CD4-positive, alpha-beta T cell treated with Interleukin-6 at 100 ng/mL for 8 hours (primary cell): ENCODE results near the gene FAM222A.

Experiments
- DNase-seq: peaks from one replicate; pipeline ENCODE4 v3.0.0-alpha.2; 2020; ENCODE audit warnings: mixed read lengths, low spot score

FAM222A gene

DNA sequence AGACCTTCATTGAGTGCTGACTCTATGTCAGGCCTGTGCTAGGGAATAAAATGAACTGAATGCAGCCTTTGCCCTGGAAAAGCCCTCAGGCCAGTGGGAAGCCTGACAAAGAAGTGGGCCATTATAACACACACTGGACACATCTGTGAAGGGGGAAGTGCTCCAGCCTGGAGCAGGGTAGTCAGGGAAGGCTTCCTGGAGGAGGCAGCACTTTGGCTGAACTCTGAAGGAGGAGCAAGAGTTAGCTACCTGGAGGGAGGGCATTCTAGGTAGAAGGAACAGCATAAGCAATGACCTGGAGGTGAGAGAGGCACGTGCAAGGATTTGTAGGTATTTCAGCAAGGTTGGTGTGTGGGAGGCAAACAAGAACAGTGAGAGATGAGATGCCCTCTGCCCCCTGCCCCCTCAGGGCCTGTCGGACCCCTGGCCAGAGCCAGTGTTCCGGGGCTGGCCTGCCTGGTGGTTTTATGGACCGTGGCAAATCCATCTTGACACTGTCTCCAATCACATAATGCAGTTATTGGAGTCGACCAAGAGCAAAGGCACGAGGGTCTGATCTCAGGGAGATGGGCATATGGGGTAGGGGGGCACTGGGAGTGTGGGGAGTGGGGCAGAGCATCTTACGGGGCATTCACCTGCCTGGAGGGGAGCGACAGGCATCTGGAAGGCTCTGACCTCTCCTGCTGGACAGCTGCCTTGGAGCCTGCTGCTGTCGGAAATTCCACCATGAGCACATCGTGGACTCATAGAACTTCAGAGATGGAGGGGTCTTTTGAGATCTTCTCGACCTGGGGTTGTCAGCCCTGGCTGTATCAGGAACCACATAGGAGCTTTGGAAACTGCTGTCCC, 2.7 kb upstream of the FAM222A start:
- DNase-seq: no peak

DNA sequence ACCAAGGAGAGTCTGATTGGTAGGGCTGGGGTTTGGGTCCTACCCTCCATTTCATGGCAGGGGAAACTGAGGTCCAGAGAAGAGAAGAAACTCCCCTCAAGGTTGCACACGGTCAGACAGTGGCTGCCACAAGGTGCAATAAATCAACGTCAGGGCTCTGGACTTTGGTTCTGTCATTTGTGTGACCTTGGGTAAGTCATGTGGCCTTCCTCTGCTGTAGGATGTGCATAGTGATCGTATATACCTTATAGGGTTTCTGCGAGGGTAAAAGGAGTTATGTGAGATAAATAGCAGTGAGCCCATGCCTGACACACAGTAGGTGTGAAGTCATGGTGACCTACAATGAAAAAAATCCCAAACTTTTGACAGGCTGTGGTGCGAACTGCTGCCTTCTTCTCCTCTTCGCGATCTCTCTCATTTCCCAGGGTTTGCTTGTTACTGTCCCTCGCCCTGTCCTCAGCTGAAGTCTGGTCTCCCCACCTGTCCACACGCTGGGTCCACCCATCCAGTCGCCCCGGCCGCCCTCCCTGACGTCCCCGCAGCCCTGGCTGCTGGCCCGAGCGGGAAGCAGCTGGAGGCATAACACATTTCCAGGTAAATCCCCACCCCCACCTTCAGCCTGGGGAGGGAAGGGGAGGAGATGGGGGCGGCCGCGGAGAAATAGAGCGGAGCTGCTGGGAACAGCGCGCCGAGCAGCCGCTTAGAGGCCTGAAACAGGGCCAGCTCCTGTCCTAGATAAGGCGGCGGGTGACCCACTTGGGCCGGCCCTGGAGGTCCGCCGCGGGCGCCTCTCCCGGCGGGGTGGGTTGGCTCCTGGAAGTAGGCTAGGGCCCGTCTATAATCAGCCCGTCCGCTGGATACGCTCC, 1.8 kb upstream of the FAM222A start:
- DNase-seq: no peak

GRCh38 chr12:109714141-109714912, 702 bp downstream of the FAM222A start:
- peak; percentile 31 for DNase-seq

- no peak for DNase-seq
These were observed 1.3 kb downstream of the FAM222A start for GRCh38 chr12:109714913-109715244.

- DNase-seq: no peak
These were observed 1.9 kb downstream of the FAM222A start for GRCh38 chr12:109715310-109716091.

DNA sequence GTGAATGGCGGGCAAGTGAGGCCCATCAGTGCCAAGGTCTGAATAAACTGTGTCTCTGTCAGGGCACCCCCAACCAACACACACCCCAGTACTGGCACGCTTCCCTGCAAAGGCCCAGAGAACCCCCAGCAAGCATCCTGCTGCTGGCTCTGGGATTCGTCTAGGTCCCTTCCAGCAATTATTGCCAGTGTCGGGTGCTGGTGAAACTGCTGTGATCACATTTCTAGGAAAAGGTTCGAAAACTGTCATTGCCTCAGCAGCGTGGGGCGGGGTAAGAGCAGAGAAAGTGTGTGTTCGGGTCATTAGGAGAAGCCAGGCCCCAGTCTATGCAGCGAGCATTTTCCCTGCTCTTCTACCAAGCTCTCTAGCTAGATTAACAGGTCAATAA, 2.5 kb downstream of the FAM222A start:
- DNase-seq: no peak

- no peak for DNase-seq
These were observed 3.1 kb downstream of the FAM222A start for GRCh38 chr12:109716512-109717389.

- no peak for DNase-seq
These were observed 4.0 kb downstream of the FAM222A start for GRCh38 chr12:109717390-109718357.

DNA sequence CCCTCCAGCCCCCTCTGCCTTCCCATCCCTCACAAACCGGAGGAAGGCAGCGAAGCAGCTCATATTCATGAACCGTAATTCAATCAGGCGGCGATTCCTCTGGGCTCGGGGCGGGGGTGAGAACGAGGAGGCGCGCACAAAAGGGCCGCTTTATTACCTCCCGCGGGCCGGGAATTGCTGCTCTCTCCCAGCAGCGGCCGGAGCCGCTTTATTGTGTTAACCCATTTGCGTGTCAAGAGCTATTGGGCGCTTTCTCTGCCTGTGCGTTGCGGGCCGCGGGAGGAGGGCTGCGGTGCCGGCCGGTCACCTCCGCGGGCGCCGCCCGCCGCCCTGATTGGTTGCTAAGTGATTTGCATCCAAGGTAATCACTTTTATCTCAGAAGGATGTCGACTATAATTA, 4.8 kb downstream of the FAM222A start:
- no peak for DNase-seq

GRCh38 chr12:109719123-109720022, 5.7 kb downstream of the FAM222A start:
- DNase-seq: no peak

DNA sequence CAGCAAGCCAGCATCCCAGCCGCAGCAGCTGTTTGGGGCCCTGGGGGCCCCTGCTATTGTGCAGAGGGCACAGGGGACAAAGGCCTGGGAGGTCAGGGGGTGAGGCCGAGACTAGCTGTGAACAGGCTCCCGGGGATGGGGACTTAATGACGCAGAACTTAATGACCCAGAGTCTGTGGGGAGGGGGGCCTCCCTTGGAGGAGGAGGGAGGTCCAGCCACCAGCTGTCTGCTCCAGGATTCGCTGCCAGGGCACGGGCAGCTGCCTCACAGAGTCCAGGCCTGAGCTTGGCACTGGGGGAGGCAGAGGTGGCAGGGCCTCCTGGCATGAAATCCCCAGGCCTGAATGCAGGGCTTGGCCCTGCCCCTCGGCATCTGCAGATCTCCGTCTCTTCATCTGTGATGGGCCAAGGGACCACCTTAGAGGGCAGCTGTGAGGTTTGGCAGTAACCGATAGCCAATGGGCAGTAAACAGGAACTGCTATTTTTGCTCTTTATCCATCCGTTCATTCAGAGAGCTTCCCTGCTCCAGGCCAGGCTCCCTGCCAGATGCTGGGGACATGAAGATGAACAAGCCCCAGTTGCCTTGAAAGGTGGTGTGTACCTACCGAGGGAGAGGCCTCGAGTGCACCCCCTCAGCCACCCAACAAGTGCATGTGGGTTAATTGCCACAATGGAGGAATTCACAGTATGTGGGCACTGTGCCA, 6.7 kb downstream of the FAM222A start:
- no peak for DNase-seq

DNA sequence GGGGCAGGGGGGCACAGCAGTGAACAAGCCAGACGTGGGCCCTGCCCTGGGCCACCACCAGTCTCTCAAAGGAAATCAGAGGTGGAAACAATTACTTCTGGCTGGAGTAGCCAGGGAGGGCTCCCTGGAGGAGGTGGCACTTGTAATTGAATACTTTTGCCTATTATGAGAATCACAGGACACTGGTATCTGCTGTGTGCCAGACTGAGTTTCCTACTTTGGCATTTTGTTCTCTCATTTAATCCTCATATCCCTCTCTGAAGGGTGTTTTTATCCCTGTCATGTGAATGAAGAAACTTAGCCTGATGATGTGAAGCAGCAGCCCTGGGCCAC, 7.2 kb downstream of the FAM222A start:
- no peak for DNase-seq

- no peak for DNase-seq
These were observed 7.7 kb downstream of the FAM222A start for GRCh38 chr12:109721276-109721675.

GRCh38 chr12:109722022-109722720, 8.5 kb downstream of the FAM222A start:
- no peak for DNase-seq

DNA sequence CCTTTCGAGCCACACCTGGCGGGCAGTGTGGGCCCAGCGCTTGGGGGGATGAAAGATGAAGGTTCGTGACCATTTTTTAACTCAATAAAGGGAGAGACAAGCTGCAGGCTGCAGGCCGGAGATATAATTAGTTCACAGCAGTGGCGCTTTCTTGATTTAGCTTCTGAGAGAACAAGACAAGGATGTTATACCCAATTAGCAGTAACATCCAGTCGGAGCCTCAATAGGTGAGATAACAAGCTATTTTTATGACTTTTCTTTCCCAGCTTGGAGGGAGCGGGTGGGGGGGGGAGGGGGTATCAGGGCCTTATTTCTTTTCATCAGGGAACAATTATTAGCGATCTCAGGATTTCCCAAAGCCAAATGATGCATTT, 9.1 kb downstream of the FAM222A start:
- DNase-seq: no peak

DNA sequence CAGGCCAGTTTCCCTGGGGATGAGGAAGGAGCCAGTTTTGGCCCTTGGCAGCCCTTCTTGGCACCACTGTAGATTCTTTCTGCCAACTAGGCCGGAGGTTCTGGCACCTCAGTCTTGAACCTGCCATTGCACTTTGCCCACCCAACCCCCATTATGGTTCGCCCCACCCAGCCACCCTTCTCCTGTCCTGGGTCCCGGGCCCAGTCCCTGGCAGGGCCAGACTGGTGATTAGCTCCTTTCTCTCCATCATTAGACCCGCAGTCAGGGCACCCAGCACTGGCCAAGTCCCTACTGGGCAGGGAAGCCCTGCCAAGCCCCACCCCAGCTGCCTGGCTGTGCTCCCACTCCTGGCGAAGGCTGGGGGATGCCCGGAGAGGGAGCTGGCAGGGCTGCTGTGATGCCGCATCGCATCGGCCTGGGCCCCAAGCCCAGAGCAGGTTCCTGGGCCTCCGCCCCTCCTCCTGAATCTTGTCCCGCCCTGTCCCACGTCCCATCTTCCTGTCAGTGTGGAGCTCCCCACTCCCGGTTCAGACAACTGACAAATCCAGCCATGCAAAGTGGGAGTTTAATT, 9.8 kb downstream of the FAM222A start:
- no peak for DNase-seq

DNA sequence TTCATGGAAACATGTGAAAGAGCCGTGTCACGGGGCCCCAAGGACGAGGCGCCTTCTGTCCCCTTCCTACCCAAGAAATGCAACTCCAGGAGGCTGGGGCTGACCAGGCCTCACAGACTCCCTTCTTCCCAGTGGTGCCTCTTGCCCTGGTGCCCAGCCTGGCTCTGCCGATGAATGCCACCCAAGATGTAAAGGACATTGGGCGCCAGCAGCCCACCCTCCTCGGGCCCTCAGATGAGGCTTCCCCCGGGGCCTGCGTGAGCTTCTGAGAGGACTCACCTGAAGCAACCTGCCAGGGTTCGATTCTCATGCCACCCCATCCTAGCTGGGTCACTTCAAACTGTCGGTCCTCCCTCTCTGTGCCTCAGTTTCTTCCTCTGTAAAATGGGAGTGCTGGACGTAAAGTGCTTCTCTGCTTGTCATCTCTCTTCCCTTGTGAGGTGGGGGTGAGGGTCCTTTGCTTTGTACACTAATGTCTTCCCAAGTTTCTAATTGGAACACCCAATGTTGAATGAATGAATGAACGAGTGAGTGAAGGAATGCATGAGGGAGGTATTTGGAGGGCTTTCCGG, 10.8 kb downstream of the FAM222A start:
- DNase-seq: no peak
